GM12872 (cell line): ENCODE results near the gene CSF3.

Source experiments
- CTCF ChIP-seq: IDR thresholded peaks from 3 replicates; pipeline ENCODE4 v1.5.1; 2011; ENCODE audit warnings: low read depth, mild to moderate bottlenecking, low read length, moderate library complexity; ENCODE audit not compliant: insufficient read depth

The CSF3 gene

GRCh38 chr17:40056379-40057015 is 41.3 kb downstream of the CSF3 start:
- TF ChIP-seq CTCF = no peak

GRCh38 chr17:40058186-40058784 is 43.0 kb downstream of the CSF3 start:
- TF ChIP-seq CTCF = no peak

GRCh38 chr17:40058865-40059264 is 43.6 kb downstream of the CSF3 start:
- no peak for TF ChIP-seq CTCF

- no peak for TF ChIP-seq CTCF
Observed at GRCh38 chr17:40059729-40060475, 44.7 kb downstream of the CSF3 start.

- TF ChIP-seq CTCF = no peak
Observed at GRCh38 chr17:40060887-40061608, 45.8 kb downstream of the CSF3 start.

- TF ChIP-seq CTCF = no peak
Observed at GRCh38 chr17:40061609-40062038, 46.4 kb downstream of the CSF3 start.
